ENCODE measurements around the gene PLD1.

- TF ChIP-seq CTCF (IDR thresholded peaks at IDR 0.05) (no peak), POLR2A (IDR thresholded peaks at IDR 0.05) (no peak)
Measured at GRCh38 chr3:171802590-171802956, 7.7 kb downstream of the PLD1 start.
